H1 (cell line): ENCODE results near the gene GLB1L3. TPM values are rescaled to one million over a fixed set of nuclear protein-coding genes. Genes with fewer than 3 reads are reported as not detected.

Experiments used
- CHD2 ChIP-seq: IDR thresholded peaks from 2 replicates; pipeline ENCODE4 v1.6.1; 2012; ENCODE audit warnings: low read length, improper control_type of control experiment
- CHD7 ChIP-seq: fragments of 300-600 bp; sonication (generic); IDR thresholded peaks from 2 replicates; pipeline ENCODE4 v1.7.1; 2012; ENCODE audit warnings: low read length, moderate library complexity, mild to moderate bottlenecking, inconsistent platforms; ENCODE audit not compliant: insufficient replicate concordance
- E2F6 ChIP-seq: IDR thresholded peaks from 2 replicates; pipeline ENCODE4 v1.6.1; 2012; ENCODE audit warnings: inconsistent platforms
- FOSL1 ChIP-seq: IDR thresholded peaks from 2 replicates; pipeline ENCODE4 v1.6.1; 2011; ENCODE audit warnings: mild to moderate bottlenecking, low read depth, low read length, moderate library complexity; ENCODE audit not compliant: insufficient read depth
- POLR2AphosphoS5 ChIP-seq: IDR thresholded peaks from 2 replicates; pipeline ENCODE4 v1.6.1; 2011; ENCODE audit warnings: low read depth, low read length
- SIRT6 ChIP-seq: IDR thresholded peaks from one replicate; pipeline ENCODE4 v1.7.1; 2012; ENCODE audit warnings: low read length, inconsistent platforms
- TEAD4 ChIP-seq: IDR thresholded peaks from 2 replicates; pipeline ENCODE4 v1.6.1; 2012; ENCODE audit warnings: low read depth, low read length, inconsistent platforms, mixed read lengths
- polyA plus RNA-seq, 7 experiments: library from polyadenylated mRNA; depleted of rRNA in 3 of 7; stranded (reverse) in 5 of 7; unstranded in 2 of 7; fragments of >200 nt in 5 of 7; fragments of 200-250 nt in 2 of 7; gene quantifications; 1 replicate in 5 of 7; 2 replicates in 1 of 7; 4 replicates in 1 of 7; pipeline versions ENCODE4 v1.2.1 to v1.2.3, GENCODE V29; 2011 to 2013; ENCODE audit warnings: missing spikeins in 2 of 7, mixed read lengths in 2 of 7
- total RNA-seq: library from RNA; stranded (reverse); fragmentation: NEBNext Ultra II Directional; extraction: Animal tissue kit (Norgen Biotek cat#: 25700); gene quantifications from 2 replicates; pipeline ENCODE4 v1.2.1, GENCODE V29; 2021

GLB1L3 gene
- total and polyA plus RNA-seq, 2 of the 8 experiments (the other 6 are each of a cell fraction or from before 2014, with no cell fraction given), result 14.9 to 33.2 TPM

- TF ChIP-seq FOSL1 (no peak), CHD2 (no peak), TEAD4 (no peak), SIRT6 (no peak), POLR2AphosphoS5 (no peak), E2F6 (no peak), CHD7 (no peak)
Measured at GRCh38 chr11:134228625-134229024, 47.6 kb upstream of the GLB1L3 start (continued).
